Medulla oblongata (tissue), 1 donor: ENCODE results near the gene SYNPO.

Source experiments
- DNase-seq: peaks from one replicate; pipeline ENCODE4 v3.0.0-alpha.2; 2015; ENCODE audit errors: extremely low spot score

The SYNPO gene

DNA sequence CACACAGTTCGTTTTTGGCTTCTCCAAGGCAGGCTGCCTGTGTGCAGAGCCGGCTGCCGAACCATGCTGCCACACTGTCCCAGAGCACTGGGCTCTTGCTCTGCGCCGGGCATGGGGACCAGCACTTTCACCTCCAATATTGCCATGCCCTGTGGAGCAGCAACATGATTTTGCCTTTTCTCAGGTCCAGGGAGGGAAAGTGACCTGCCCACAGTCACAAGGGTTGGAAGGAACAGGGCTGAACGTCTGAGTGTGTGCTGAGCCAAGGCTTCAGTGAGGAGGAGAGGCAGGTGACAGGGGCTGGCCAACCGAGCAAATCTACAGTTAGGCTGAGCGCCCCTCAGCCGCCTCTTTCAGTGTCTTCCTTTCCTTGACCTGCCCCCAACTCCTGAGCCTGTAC lies 34.0 kb upstream of the SYNPO start:
- DNase-seq, result no peak

DNA sequence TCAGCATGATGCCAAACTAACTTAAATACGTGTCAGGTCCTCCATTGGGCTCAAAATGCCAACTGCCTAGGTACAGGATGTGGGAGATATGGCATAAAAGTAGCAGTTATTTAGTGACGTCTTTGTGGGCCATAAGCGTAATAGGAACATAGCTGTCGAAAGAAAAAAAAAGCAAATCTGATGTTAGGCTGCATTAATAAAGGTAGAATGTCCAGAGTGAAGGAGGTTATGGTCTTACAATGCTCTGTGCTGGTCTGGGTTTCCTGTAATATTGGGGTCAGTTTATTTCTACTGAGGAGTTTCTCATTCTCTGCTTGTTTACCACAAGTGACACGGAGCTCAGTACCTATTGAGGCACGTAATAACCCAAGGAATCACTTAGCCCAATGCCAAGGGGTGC lies 33.4 kb upstream of the SYNPO start:
- DNase-seq, result no peak

DNA sequence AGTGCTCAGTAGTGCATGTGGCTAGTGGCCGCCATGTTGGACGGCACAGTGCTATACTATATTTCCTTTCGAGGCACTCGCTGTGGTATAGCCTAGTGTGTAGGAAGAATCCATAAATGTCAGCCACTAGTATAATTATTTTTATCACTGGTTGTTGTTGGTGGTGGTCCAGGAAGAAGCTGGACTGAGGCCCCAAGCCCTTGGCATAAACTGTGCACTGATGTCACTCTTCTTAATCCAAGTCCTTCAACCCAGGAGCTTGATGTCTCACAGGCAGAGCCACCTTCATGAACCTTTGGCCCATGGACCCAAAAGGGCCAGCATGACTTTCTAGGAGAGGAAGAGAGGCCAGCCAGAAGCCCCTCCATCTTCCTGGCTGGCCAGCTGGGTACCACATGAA lies 32.5 kb upstream of the SYNPO start:
- no peak for DNase-seq

DNA sequence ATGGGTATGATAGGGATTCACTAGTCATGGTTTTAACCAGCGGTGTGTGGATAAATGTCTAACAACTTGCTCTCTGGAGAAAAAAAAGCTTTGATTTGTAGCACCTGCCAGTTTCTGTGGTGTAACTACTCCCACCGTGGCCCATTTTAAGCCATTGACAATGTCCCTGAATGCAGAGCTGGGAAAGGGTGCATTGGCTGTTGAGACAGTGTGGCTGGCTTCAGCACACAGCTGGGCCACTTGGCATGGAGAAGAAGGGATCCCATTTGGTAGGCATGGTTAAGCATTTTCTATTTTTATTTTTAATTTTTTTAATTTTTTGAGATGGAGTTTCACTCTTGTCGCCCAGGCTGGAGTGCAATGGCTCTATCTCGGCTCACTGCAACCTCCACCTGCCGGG lies 31.5 kb upstream of the SYNPO start:
- DNase-seq, result no peak

DNA sequence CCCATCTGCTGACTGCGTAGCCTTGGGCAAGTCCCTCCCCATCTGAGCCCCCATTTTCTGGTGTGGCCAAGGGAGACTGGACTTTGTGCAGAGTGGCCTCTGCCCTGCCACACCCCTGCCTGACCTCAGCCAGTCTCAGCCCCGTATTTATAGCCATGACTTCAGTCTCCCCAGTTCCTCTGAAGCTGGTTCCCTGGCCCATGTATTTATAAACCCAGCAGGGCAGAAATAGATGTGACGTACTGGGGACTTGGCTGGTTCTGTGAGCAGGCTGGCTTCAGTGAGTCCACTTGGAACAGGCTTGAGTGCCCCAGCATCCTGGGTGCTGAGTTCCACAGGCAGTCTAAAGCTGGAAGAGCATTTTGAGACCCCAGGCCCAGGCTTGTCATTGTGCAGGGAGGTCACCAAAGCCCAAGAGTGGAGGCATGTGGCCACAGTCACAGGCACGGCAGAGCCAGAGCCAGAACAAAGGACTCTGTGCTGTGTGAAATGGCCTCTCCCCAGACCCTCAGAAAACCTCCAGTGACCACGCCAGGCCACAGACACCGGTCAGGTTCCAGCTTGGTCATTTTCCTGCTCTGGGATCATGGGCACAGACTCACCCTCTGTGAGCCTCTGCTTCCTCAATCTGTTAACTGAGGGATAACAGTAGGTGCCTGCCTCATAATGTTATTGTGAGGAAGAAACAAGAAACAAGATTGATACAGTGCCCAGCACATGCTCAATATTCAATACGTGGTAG lies 30.4 kb upstream of the SYNPO start:
- peak; percentile 75 for DNase-seq

DNA sequence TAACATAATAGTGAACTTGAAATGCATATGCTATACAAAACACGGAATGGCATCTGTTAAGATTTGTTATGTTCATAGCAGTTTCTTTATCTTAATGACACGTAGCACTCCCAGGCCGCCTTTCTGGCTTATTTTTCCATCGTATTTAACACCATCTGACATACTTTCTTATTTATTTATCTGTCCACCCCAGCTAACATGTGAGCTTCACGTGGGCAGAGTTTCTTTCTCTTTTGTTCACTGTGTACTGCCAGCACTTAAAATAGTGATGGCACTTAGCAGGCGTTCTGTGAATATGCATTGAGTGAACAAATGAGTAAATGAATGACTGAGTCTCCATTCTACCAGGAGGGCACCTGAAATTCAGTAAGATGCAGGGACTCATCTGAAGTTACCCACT lies 29.4 kb upstream of the SYNPO start:
- DNase-seq, result no peak

DNA sequence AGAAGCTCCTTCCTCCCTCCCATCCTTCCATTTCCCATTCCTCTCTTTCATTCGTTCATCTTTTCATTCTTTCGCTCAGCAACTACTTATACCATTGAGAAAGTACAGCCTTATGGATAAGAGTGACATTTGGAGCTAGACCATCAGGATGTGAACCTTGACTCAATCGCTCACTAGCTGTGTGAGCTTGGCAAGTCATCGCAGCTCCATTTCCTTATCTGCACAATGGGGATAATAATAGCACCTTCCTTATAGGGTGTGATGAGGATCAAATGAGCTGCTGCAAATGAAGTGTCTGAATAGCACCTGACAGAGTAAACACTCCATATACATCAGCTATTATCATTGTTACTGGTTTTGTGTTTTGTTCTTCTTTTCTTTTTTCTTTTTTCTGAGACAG lies 28.1 kb upstream of the SYNPO start:
- DNase-seq, result no peak

DNA sequence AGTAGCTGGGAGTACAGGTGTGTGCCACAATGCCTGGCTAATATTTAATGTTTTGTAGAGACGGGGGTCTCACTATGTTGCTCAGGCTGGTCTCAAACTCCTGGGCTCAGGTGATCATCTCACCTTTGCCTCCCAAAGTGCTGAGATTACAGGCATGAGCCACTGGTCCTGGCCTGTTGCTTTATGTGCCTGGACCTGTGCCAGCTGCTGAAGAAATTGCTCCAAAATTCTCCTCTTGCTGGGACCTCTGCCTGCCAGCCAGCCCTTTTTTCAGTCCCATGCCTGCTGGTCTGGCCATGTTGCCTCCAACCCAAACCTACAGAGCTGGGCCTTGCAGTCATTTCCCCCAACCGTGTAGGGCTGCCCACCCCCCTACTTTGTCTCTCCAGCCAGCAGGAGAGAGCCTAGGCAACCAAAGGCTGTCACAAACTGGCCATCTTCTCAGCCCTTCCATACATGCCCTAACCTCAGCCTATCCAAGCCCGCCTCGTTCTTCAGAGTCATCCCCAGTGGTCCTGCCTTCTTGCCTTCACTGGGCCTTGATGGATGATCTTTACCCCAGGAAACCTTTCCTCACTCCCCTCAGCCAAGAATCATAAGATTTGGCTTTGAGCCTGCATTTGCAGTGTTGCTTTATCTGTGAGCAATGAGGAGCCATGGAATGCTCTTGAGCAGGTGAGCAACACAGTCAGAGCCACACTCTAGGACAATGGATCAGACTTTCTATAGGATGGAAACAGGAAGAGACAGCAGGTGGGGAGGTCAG lies 27.4 kb upstream of the SYNPO start:
- DNase-seq, result no peak

DNA sequence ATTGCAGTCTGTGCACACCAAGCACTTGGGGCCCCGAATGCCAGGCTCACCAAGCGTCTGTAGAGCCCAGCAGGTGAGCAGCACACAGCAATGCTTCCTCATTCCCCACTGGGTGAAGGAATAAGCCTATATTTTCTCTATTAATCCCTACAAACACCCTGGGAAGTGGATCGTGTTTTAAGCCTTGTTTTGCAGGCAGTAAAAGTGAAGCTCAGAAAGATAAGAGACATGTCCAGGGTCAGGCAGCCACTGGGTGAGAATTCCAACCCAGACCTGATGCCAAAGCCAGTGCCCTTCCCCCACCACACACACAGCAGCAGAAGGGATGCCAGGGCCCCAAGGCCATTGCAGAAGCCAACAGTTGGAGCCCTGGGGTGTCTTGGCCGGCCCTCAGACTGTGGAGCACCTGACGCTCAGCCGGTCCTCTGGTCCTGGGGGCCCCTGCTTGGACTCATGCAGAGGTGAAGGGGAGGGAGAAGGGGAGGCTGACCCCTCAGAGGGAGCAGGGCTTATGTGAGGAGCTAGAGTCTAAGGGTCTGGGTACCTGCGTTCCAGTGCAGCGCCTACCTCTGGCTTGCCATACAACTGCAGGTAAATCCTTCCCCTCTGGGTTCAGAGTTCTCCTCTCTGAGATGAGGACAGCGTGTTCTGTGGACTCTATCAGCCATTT lies 26.3 kb upstream of the SYNPO start:
- DNase-seq, result no peak

DNA sequence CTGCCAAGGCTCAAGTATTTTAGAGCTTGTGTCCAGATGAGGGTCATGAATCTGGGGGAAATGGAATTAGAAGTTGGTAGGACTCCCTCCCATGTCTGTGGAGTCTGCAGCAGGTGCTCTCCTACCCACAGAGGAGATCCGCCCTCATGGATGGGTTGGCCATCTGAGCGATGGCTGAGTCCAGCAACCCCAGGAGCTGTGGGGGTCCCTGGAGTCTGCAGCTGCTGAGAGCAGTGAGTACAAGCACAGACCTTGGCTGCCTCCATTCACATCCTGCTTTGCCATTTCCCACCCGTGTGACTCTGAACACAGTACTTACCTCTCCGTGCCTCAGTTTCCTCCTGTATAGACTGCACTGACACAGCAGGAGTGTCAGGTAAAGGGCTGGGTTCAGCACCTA lies 25.8 kb upstream of the SYNPO start:
- DNase-seq, result no peak

DNA sequence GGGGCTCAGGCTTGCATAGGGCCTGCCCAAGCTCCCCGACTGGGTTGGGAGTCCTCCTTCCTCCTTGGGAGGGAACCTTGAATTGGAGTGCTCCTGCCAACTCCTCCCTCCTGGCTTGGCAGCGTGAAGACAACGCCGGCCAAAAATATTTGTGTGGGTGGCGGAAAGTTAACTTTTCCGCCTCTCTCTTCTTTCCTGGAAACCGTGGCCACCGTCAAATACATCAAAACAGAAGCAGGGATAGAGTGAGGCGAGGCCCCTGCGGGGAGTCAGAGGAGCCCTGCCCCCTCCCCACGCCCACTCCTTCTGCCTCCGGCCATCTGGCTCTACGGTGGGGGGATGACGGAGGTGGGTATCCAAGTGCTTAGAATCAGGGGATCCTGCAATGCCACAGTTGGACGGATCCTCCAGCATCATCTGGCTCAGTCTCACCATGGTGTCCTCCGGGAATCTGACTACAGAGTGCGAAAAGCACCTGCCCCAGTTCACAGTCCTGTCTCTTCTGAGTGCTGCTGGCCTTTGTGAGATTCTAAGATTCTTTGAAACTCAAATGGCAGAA lies 25.2 kb upstream of the SYNPO start:
- no peak for DNase-seq

DNA sequence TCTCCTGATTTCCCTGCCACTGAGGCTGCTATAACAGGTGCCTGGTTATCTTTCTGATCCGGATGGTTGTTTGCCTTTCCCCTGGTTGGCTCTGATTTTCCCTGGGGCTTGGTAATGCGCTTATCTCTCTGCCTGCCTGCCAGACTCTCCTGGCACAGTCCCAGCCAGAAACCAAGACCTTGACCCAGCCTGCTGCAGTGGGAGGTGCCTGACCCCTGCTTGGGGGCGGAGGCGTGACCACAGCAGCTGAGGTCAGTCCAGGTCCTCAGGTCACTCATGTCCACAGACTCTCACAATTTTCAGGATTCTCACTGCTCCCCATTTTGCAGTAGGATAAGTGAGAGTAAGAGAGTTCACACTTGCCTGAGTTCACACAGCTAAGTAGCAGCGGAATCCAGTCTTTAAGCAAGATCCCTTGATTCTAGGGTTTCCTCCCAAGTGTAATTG lies 24.4 kb upstream of the SYNPO start:
- no peak for DNase-seq

DNA sequence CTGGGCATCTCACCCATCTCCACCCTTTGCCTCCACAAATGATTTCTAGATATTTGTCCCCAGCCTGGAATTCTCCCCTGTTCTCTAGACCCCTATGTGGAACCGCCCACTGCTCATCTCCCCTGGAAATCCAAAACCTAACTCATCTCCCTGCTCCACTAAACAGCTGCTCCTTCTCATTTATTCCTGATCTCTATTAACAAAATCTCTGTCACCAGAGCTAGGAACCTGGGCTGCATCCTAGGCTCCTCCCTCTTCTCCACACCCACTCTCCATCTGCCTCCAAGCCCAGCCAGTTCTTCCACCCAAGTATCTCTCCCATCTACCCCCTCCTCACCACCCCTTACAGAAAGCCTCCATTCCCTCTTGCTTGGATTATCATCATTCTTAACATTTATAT lies 24.0 kb upstream of the SYNPO start:
- no peak for DNase-seq

DNA sequence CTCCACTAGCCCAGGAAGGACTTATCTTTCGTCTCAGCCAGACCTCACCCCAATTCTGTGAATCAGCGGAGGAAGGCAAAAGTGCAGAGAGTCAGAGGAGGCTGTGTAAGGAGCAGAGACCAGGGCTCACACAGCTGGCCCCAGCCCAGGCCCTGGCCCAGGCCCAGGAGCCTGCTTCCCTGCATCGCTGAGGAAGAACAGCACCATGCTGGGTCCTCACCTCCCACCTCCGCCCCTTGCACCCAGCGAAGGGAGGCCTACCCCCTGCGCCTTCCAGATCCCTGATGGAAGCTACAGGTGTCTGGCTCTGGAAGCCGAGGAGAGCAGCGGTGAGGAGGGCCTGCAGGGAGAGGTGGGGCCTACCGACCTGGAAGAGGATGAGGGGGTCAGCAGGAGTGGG lies 22.3 kb upstream of the SYNPO start:
- no peak for DNase-seq

DNA sequence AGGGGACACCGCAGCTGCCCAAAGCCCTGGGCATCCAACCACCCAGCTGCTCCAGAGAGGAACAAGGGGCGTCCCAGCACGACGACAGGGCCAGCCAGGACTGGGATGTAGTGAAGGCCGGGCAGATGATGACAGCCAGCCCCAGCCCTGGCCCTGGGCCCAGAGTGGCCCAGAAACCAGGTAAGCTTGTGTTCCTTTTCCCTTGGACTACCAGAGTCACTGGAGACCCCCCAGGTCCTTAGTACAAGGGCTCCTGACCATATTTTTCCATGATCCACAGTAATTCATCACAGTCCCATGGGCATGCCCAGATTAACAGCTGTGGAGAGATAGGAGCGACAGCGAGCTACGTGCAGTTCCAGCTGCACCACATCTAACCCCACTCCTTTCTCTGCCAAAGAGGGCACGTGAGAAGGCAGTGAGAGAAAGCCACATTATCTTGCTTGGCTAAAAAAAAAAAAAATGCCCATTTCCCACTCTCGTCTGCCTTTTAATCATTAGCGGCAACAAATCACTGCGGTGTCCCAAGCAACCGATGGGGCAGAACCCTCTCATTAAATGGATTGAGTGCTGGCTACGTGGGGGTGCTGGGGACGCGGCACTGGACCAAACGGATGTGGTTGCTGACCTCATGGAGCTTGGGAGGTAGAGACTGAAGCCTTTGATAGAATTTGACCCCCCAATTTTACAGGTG lies 21.7 kb upstream of the SYNPO start:
- no peak for DNase-seq

DNA sequence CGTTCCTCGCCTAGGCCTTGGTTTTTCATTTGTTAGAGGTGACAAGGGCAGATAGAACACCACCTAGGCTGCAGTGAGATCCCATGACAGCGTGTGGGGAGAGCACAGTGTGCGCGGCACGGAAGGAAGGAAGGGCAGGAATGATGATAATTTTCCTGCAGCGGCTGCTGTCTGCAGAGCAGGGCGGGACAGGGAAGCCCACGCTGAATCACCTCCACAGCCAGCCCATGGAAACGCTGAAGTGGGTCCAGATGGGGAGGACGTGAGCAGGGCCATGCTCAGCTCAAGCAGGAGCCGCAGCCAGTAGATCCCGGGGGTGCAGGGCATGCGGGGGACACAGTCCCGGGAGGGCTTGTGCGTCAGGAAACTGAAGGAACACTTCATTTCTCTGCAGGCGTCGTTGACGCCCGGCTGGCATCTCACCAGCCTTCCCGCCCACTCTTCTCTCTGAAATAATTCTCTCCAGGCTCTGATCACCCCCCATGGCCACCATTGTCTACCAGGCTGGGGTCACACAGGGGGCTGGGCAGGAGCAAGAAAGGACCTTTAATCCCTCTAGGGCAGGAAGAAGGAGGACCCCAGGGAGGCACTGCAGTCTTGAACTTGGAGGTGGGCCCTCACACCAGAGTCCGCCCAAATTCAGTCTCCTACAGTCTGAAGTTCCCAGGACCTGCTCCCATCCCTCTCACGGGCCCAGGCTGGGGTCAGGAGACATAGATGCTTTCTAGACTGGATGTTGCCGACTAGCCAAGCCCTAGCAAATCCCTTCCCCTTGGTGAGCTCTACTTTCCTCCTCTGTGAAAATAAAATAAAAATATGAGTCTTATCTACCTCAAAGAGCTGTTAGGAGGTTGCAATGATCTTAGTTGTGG lies 20.9 kb upstream of the SYNPO start:
- DNase-seq, result no peak

DNA sequence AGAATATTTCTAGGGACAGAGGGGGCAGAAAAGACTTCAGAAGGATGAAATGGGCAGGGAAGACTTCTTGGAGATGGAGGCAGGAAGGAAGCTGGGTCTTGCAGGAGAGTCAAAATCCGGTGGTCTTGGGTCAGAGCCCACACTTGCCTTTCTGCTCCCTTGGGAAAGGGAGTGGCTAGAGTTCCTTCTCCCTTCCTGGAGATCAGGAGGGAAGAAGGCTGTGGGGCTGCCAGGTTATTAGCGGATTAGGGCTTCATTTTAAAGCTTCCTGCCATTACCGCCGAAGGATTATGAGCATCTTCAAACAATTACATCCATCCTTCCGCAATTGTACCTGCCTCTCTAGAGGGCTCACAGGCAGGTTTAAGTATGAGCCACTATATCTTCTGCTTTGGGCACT lies 19.2 kb upstream of the SYNPO start:
- DNase-seq, result no peak

DNA sequence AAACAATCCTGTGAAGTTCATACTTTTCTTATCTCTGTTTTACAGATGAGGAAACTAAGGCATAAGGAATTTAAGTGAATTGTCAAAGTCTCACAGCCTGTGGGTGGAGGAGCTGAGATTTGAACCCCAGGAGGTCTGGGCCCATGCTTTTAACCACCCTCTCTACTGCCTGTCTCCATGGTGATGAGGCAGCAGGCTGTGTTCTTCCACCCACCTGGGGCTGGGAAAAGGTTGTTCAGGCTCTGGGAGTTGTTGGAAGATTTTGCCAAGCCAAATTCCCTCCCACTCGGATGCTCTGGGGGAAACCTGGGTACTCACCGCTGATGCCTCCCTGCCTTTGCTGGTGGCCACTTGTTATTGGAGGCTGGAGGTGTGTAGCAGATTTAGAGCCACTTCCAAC lies 18.3 kb upstream of the SYNPO start:
- DNase-seq, result no peak

DNA sequence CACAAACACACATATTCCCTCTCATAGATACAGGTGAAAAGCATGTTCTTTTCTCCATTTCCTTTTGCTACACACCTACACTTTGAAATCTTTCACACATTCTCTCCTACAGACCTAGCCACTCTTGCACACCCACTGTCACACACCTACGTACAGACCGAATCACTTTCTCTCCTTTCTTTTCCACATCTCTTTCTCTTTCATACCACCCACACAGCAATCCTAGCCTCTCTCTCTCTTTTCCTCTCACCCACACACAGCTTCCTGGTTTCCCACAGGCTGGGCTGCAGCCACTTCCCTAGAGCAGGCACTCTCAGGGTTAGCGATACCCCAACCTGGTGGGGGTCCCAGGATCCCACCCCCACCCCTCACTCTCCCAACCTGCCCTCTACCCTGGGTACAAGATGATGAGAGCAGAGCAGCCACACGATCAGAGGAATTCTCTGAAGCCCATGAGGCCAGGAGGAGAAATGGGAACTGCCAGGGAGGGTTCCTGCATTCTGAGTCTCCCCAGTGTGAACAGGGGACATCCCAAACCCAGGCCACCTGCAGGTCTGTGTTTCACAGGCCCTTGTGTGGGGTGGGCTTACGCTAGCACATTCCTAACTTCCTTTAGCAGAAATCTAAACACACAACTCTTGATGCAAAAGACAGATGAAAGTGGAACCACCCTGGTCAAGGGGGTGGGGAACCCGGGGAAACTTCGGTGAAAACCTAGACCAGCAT lies 17.1 kb upstream of the SYNPO start:
- no peak for DNase-seq

DNA sequence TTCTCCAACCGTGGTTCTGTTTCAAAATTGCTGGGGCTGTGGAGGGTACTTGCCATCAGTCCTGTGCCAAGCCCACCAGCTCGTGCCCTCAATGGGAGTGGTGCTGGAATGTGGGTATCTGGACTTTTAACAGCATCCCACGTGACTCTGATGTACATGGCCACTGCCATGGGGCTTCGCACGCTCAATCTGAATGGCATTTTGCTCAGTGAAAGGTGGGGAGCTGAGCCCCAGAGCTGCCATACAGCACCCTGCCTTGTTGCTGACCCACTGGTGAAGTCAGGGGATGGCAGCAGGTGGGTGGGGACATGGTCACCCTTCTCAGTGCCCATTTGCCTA lies 16.6 kb upstream of the SYNPO start:
- DNase-seq, result no peak
